ENCODE results near the gene SMYD2.

DNA sequence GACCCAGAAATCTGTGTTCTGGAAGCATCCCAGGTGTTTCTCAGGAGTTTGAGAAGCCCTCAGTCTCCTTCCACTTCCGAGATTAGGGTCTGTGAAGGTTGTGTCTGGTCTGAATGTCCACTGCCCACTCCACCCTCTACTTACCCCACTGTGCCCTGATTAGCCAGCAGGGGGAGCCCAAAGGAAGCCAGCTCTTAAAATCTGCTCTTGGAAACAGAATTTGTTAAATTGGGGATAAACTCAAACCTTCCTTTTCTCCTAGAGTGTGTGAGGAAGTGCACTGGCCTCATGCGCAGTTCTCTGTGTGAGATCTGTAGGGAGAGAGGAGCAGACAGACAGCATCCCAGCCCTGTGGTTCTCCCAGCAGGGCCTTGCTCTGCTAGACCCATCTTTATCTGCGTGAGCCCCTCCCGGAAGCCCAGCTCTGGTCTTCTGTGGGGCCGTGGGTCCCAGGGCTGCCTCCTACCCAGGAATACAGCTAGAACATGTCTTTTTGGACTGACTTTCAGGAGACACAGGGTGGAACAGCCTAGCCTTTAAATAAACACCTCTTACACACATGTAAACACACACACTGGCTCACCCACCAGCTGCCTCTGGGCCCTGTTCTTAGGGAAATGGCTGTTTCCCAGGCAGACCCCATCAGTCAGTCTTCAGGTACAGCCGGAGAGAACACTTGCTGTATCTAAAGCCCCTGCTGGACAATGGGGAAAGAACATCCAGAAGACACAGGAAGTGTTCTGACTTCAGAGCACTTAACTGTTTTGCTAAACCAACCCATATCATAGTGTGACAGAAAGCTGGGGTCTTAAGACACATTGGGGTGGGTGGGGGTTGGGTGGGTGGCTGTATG is 52.2 kb downstream of the SMYD2 start:
- no peak for TF ChIP-seq GATA3 (IDR thresholded peaks at IDR 0.05; ENCODE audit: low read depth, low read length)
- TF ChIP-seq GATA2 (IDR thresholded peaks at IDR 0.05; ENCODE audit: low read depth, low read length), result no peak
